ENCODE measurements around the gene RTN4RL2.

RTN4RL2 gene

DNA sequence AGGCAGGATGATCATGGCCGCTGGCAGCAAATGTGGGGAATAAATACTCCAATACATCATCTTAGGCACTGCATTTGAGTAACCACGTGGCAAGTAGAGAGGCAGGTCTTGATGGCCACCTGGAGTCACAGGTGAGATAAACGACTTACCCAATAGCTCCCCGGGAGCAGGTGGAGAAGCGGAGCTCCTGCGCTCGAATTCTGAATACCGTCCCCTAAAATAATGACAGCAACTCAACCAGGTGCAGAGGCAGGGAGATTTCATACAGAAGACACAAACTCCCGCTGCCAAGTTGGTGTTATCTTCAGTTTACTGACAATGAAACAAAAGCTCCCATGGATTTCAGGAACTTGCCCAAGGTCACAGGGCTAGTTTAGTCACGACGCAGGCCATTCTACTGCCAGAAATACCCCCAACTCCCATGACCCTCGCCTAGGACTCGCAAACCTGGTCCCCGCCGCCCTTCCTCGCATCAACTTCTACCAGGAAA lies 33.8 kb upstream of the RTN4RL2 start:
- TF ChIP-seq GATA1 (IDR thresholded peaks at IDR 0.05; ENCODE audit: low read depth, low read length) (no peak), POLR2A (IDR thresholded peaks at IDR 0.05; ENCODE audit: low read length) (no peak)
- DNase-seq = peak; percentile 68 to 79

DNA sequence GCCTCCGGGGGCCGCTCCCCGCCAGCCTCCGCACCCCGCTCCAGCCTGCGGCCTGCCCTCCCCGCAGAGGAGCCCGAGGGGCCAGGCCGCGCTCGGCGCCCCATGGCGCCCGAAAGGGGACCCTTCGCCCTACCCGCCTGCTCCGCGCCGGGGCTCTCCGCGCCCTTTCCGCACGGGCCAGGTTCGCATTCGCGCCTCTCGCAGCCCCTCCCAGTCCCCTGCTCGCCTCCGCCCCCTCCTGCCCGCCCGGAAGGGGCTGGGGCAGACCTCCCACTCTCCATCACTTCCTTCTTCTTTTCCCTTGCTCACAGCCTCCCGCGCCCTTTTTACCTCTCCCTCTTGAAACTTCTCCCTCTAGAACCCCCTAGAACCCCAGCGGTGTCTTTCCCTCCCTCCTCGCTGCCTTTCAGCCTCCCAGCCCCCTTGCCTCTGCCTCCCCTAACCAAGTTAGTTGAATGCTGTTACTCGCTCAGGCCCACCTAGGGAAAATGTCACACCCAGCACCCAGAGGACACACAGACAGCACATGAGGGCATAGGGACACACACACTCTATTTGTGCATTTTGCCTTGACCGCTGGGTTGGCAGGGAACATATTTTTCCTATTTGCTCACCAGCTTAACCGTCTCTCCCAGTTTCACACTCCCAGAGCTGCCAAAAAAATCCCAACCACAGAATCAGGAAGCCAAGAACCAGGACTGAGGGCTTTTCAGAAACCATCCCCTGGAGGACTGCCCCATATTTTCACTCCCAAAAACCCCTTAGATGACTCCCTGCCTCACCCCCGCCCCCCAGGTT lies 33.2 kb upstream of the RTN4RL2 start, which contains the start of gene SLC43A3:
SLC43A3 (minus strand) TSS at position 193 of the 798 bp plus-strand sequence. CDS start 949 bp downstream, outside the sequence.
- DNase-seq = peak; percentile 82 to 83
- peak; percentile 92 for TF ChIP-seq POLR2A (IDR thresholded peaks at IDR 0.05; ENCODE audit: low read length)
- TF ChIP-seq GATA1 (IDR thresholded peaks at IDR 0.05; ENCODE audit: low read depth, low read length) = no peak

DNA sequence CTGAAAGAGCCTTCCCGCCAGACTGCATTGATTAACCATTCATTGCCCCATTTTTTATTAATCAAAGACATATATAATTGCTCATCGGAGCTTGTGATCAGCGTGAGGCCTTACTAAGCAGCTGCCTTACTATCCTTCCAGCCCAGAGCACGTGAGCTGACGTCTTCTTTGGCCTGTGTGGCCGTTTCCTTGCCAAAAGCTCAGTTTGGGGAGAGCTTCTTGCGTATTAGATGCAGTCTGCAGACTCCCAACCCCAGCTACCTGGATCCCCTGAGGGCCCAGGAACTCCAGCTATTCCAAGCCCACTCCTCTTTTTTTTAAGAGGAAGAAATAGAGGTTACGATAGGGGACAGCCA lies 32.6 kb upstream of the RTN4RL2 start:
- no peak for DNase-seq
- no peak for TF ChIP-seq POLR2A (IDR thresholded peaks at IDR 0.05; ENCODE audit: low read length)
- no peak for TF ChIP-seq GATA1 (IDR thresholded peaks at IDR 0.05; ENCODE audit: low read depth, low read length)

DNA sequence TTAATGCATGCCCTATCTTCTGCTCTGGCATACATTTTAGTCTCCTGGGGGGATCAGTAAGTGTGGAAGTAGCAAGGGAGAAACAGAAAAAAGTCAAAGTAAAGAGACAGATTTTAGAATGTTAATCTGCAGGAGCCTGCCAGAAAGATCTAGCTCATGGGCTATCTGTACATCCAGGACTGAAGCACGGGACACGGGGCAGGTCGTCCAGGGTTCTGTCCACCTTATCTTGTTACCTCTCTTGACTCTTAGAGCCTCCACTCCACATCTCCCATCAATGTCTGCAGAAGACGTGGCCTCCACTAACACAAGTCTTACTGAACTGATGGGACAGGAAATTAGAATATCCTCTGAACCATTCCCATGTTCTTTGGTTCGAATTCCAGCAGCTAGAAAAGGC lies 31.7 kb upstream of the RTN4RL2 start:
- TF ChIP-seq POLR2A (IDR thresholded peaks at IDR 0.05; ENCODE audit: low read length) (no peak), GATA1 (IDR thresholded peaks at IDR 0.05; ENCODE audit: low read depth, low read length) (no peak)
- DNase-seq = peak; percentile 34 to 60

DNA sequence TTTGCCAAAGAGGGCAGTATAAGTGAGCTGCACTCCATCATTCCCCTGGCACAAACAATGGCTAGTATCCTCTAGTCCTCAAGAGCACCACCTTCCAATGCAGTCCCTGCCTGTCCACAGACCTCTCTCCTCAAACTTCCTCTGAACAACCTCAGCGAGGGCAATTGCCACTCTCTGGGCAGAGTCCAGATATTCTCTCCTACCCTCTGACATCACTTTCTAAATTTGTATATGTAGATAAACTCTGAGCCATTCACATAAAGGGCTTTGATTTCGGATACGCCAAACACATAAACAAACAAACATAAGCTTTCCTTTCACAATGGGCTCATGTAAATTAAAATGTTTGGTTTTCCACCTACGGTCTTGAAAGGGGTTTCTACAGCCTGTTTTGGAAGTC lies 30.4 kb upstream of the RTN4RL2 start:
- no peak for DNase-seq
- TF ChIP-seq POLR2A (IDR thresholded peaks at IDR 0.05; ENCODE audit: low read length) (no peak), GATA1 (IDR thresholded peaks at IDR 0.05; ENCODE audit: low read depth, low read length) (no peak)

DNA sequence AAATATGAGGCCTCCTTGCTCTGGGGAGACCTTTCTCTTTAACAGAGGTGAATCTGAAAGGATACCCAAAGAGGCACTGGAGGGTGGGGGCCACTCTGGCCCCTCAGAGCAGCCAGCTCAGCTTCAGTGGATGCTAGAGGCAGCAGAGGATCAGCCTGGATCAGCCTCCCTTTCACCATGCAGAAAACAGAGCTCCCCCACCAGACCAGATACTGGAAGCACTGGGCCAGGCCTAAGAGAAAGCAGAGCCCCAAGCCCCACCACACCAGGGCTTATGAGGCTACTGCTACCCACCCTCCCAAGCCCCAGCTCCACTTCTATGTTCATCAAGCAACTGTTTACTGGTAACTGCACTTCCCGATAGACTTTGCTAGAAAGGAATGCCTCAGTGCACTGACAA lies 29.4 kb upstream of the RTN4RL2 start:
- DNase-seq = peak; percentile 27 to 32
- no peak for TF ChIP-seq POLR2A (IDR thresholded peaks at IDR 0.05; ENCODE audit: low read length)
- TF ChIP-seq GATA1 (IDR thresholded peaks at IDR 0.05; ENCODE audit: low read depth, low read length) = no peak

DNA sequence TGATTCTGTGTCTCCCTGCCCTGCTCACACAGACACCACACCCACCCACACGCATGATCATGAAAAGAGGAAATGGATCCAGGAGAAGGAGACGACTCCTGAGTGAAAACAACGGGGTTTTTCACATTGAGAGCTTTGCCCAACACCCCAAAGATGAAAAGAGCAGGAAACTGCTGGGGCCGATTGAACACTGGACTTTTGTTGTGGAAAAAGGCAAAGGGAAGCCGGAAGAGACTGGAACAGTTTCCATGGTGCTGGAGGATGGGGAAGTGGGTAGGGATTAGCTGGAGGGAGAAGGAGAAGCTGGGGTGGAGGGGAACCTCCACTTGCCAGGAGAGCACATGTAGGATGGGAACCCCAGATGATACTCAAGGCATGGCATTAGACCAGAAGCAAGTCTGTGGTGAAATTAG lies 28.2 kb upstream of the RTN4RL2 start:
- TF ChIP-seq POLR2A (IDR thresholded peaks at IDR 0.05; ENCODE audit: low read length) (no peak), GATA1 (IDR thresholded peaks at IDR 0.05; ENCODE audit: low read depth, low read length) (no peak)
- DNase-seq = no peak

DNA sequence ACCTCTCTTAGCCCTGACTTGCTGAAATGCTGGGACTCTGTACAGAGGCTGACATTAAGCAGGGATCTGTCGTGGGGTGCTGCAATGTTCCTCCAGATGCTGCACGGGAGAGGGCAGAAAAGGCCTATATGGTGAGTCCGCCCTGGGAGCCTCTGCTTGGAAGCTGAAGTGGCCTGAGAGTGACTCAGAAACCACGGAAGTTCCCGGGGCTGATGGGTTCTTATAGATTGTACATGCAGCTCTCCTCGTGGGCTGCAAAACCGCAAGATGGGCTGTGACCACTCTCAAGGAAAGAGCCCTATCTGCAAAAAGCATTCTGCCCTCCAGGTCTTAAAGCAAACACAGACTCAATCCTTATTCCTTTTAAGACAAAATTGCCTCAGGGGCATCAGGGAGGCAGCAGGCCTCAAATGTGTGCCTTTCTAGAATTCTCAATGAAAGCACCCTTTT lies 27.6 kb upstream of the RTN4RL2 start:
- no peak for TF ChIP-seq GATA1 (IDR thresholded peaks at IDR 0.05; ENCODE audit: low read depth, low read length)
- TF ChIP-seq POLR2A (IDR thresholded peaks at IDR 0.05; ENCODE audit: low read length) = peak; percentile 85
- DNase-seq = peak; percentile 75 to 86

DNA sequence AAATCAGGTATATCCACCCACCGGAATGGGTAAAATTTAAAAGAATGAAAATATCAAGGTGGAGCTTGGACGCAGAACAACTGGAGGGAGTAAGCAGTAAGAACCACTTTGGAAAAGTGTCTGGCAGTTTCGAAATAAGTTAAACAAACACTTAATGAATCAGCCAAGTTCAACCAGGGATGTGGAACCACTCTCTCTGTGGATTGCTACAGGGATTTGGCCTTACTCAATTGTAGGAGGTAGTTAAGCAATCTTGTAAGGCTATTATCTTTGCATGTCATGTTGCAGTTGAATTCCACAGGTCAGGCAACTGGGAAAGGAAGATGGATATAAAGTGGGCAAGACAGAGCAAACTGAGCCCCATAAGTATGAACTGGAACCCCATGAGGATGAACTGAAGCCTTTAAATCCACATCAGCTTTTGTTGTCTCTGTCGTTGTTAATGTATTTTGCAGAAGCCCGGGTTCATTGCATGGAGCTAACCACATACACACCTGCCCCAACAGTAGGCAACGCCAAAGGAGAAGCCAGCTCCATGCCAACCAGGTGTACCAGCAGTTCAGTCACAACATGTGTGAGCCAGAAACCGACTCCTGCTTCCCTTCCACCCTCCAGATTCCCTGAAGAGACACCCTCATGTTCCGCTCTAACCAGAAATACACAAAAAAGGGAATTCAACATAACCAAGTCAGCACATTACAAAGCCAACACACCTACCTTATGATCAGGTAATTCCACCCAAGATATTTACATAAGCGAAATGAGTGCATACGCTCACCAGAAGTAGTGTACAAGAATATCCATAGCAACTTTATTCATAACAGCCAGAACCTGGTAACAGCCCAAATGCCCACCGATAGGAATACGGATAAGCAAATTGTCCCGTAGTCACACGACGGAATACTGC lies 25.4 kb upstream of the RTN4RL2 start:
- no peak for TF ChIP-seq POLR2A (IDR thresholded peaks at IDR 0.05; ENCODE audit: low read length)
- TF ChIP-seq GATA1 (IDR thresholded peaks at IDR 0.05; ENCODE audit: low read depth, low read length) = no peak
- no peak for DNase-seq

DNA sequence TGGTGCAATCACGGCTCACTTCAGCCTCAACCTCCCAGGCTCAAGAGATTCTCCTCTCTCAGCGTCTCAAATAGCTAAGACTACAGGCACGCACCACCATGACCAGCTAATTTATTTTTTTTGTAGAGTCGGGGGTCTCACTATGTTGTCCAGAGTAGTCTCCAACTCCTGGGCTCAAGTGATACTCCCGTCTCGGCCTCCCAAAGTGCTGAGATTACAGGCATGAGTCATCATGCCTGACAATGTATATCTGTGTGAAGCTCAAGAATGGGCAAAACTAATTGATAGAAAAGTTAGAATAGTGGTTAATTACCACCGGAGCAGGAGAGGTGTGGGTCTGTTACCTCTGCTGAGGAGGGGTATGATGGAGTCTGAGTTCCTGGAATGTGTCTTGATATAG lies 24.3 kb upstream of the RTN4RL2 start:
- TF ChIP-seq POLR2A (IDR thresholded peaks at IDR 0.05; ENCODE audit: low read length) (no peak), GATA1 (IDR thresholded peaks at IDR 0.05; ENCODE audit: low read depth, low read length) (no peak)
- no peak for DNase-seq

DNA sequence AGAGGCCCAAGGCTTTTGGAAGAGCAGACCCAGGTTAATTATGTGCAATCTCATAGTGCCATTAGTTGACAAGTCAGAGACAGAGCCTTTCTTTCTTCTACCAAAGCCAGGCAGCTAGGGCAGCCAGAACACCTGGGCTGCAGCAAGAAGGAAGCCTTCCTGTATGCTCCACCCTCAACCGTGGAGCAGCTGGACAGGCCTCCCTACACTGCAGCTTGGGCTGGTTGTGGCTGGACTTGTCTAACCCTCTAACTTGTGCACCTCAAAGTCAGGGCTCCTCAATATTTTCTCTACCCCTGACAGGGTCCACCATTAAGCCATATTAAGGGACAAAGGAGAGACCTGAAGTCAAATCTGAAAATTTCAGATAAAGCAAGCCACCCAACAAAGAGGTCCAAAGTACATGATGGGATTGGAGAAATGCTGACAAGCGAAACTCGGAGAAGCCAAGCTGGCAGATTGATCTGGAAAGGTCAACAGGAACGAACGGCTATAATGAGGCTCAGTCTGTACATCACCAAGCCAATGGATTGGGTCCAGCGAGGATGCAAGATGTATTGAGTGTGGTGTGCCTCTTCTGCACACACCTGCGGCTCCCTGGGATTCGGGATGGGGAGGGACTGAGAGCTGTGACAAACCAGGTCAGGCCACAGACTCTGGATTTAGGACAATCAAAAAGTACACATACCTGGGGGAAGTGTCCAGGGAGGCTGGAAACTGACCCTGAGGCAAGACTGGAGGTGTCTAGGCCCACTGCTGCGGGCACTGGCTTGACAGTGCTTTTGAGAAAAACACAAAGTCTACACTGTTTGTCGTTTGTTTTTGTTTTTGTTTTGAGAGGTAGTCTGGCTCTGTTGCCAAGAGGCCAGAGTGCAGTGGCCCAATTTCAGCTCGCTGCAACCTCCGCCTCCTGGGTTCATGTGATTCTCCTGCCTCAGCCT lies 21.7 kb upstream of the RTN4RL2 start:
- no peak for DNase-seq
- TF ChIP-seq POLR2A (IDR thresholded peaks at IDR 0.05; ENCODE audit: low read length) (no peak), GATA1 (IDR thresholded peaks at IDR 0.05; ENCODE audit: low read depth, low read length) (no peak)

DNA sequence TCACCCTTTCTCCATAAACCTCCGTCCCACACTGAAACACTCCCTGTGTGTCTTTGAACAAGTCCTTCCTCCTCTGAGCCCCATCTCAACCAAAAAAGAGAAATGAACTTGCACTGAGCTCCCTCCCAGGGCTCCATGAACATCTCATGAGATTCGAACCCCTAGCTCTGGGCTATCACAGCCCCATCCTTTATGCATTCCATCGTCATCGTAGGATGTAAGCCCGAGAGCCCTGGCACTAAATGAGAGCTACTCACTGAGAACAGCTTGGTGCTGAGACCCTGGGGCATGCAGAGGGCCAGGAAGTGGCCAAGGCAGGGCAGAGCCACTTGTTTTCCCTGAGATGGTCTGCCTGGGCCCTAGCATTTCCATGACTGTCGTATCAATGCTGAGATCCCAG lies 20.5 kb upstream of the RTN4RL2 start:
- no peak for TF ChIP-seq GATA1 (IDR thresholded peaks at IDR 0.05; ENCODE audit: low read depth, low read length)
- no peak for TF ChIP-seq POLR2A (IDR thresholded peaks at IDR 0.05; ENCODE audit: low read length)
- DNase-seq = no peak

DNA sequence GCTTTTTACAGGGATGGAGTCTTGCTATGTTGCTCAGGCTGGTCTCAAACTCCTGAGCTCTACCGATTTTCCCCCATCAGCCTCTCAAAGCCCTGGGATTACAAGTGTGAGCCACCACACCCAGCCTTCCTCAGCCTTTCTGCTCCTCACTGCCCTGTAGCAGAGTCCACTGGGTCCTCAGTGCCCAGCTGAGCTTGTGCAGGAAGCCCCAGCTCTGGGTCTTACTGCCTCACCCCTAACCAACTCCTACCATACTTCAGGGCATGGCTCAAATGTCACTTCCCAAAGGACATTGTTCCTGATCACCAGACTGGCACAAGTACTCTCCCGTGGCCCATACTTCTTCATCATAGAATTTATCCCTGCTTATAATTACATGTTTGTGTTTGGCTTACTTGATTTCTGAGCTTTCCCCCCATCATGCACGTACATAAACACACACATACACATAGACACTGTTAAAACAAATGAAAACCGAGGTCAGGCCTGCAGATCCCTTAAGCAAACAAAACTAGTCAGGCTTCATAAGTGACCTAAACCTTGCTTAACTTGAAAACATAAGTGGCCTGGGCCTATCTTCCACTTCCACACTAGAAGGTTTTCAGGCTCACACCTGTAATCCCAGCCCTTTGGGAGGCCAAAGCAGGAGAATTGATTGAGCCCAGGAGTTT lies 19.4 kb upstream of the RTN4RL2 start:
- DNase-seq = no peak
- TF ChIP-seq POLR2A (IDR thresholded peaks at IDR 0.05; ENCODE audit: low read length) (no peak), GATA1 (IDR thresholded peaks at IDR 0.05; ENCODE audit: low read depth, low read length) (no peak)
